Subcutaneous adipose tissue (tissue), 4 donors: ENCODE measurements around the gene UBQLN2. TPM values are rescaled to one million over a fixed set of nuclear protein-coding genes. Genes with fewer than 3 reads are reported as not detected.

ENCODE experiments used
- total RNA-seq, 4 donors: library from RNA; depleted of rRNA; stranded (reverse); fragments of >200 nt; gene quantifications; one replicate each; pipeline ENCODE4 v1.1.0, GENCODE V29; 2016
- TF ChIP-seq, protein P1 (sequence below): fragments of 450-650 bp; IDR thresholded peaks from one replicate; pipeline ENCODE4 v1.5.1; 2016; ENCODE audit warnings: low read depth, mild to moderate bottlenecking, control low read depth, antibody characterized with exemption, moderate library complexity

UBQLN2 gene
- total RNA-seq, 4 donors from 2014 or later: 16.6 to 25.0 (median 19.7) TPM

DNA sequence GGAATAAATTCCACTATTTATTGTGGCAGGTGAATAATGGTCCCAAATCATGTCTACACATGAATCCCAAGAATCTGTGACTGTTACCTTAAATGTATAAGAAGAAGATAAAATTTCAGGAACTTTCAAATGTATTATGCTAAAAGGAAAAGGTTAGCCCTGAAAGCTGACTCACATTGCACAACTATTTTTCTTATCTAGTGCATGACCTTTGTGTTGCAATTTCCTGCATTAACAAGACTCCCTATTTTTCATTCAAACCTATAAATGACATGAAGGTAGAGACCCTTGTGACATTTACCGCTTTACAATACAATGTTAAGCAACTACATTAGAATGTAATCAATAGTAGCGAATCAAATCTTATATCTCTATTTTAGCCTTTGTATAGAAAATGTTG, 36.7 kb downstream of the UBQLN2 start:
- TF ChIP-seq, protein P1, sequence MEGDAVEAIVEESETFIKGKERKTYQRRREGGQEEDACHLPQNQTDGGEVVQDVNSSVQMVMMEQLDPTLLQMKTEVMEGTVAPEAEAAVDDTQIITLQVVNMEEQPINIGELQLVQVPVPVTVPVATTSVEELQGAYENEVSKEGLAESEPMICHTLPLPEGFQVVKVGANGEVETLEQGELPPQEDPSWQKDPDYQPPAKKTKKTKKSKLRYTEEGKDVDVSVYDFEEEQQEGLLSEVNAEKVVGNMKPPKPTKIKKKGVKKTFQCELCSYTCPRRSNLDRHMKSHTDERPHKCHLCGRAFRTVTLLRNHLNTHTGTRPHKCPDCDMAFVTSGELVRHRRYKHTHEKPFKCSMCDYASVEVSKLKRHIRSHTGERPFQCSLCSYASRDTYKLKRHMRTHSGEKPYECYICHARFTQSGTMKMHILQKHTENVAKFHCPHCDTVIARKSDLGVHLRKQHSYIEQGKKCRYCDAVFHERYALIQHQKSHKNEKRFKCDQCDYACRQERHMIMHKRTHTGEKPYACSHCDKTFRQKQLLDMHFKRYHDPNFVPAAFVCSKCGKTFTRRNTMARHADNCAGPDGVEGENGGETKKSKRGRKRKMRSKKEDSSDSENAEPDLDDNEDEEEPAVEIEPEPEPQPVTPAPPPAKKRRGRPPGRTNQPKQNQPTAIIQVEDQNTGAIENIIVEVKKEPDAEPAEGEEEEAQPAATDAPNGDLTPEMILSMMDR: no peak

DNA sequence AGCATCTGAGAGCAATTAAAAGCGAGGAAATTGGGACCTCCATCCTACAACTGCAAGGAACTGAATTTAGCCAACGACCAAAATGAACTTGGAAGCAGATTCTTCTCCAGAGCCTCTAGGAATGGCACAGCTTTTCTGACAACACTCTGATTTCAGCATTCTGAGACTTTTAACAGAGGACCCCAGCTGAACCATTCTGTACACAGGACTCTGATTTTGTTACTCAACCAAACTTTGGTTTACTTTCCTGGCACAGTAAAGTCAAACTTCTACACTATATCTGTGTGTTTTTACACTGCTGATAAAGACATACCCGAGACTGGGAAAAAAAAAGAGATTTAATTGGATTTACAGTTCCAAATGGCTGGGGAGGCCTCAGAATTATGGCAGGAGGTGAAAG, 37.6 kb downstream of the UBQLN2 start:
- TF ChIP-seq, protein P1: no peak

DNA sequence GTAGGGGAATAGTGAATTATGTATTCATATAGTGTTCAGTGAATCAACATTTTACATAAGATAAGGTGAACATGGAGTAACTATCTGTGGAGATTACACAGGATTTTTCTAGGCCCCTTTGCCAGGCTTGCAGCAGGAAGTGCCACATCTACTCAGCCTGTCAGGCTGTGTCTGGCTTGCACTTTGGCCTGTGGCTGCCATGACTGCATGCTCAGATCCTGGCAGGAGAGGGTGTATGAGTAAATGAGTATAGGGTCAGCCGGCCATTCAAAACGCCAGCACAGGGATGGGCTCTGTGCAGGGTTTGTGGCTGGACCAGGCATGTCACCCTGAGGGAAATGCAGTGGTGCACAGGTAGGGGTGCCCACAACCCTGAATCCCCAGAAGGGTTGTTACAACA, 51.9 kb downstream of the UBQLN2 start:
- TF ChIP-seq, protein P1: no peak

Other genes starting within 250 kb of the UBQLN2 start
- 10 to 100 TPM in 2 of 4 donors, 1 to 10 TPM in 2; 7.0 to 25.1 (median 9.5) TPM for gene NBDY, start 165.6 kb downstream of the UBQLN2 start, total RNA-seq